ENCODE data around the gene TMX2.
A peak's percentile ranks its signal among the peaks of the same experiment; 100 is the strongest.

Gene TMX2

GRCh38 chr11:57762235-57762861, 50.0 kb downstream of the TMX2 start:
- peak overlapping the region; percentile 93 for H3K27ac ChIP-seq

GRCh38 chr11:57763568-57763967, 51.2 kb downstream of the TMX2 start:
- H3K27ac ChIP-seq: peak overlapping the region; percentile 93
- DNase-seq (ENCODE audit: low read depth, low spot score): no peak

More at GRCh38 chr11:57762235-57762861, 50.0 kb downstream of the TMX2 start:
- no peak for DNase-seq (ENCODE audit: low read depth, low spot score)

- H3K27ac ChIP-seq: peak overlapping the region; percentile 93
- no peak for DNase-seq (ENCODE audit: low read depth, low spot score)
Observed at GRCh38 chr11:57764021-57764420, 51.6 kb downstream of the TMX2 start.

GRCh38 chr11:57764566-57764965, 52.2 kb downstream of the TMX2 start:
- H3K27ac ChIP-seq: peak overlapping the region; percentile 93
- no peak for DNase-seq (ENCODE audit: low read depth, low spot score)

- peak overlapping the region; percentile 93 for H3K27ac ChIP-seq
- no peak for DNase-seq (ENCODE audit: low read depth, low spot score)
Observed at GRCh38 chr11:57764972-57765371, 52.6 kb downstream of the TMX2 start.

GRCh38 chr11:57770793-57771192, 58.4 kb downstream of the TMX2 start:
- no peak overlapping the region for H3K27ac ChIP-seq
- DNase-seq (ENCODE audit: low read depth, low spot score): no peak

- DNase-seq (ENCODE audit: low read depth, low spot score): no peak
Observed at GRCh38 chr11:57771365-57771764, 59.0 kb downstream of the TMX2 start.

GRCh38 chr11:57772562-57772961, 60.2 kb downstream of the TMX2 start:
- DNase-seq (ENCODE audit: low read depth, low spot score): no peak
- peak overlapping the region; percentile 31 for H3K27ac ChIP-seq

More at GRCh38 chr11:57771365-57771764, 59.0 kb downstream of the TMX2 start:
- no peak overlapping the region for H3K27ac ChIP-seq

GRCh38 chr11:57773026-57773598, 60.7 kb downstream of the TMX2 start:
- peak overlapping the region; percentile 31 for H3K27ac ChIP-seq
- no peak for DNase-seq (ENCODE audit: low read depth, low spot score)

GRCh38 chr11:57775491-57775890, 63.1 kb downstream of the TMX2 start:
- no peak for DNase-seq (ENCODE audit: low read depth, low spot score)
- peak overlapping the region; percentile 84 for H3K27ac ChIP-seq

- DNase-seq (ENCODE audit: low read depth, low spot score): no peak
- H3K27ac ChIP-seq: peak overlapping the region; percentile 84
Observed at GRCh38 chr11:57776031-57776521, 63.7 kb downstream of the TMX2 start.

- peak overlapping the region; percentile 84 for H3K27ac ChIP-seq
- DNase-seq (ENCODE audit: low read depth, low spot score): no peak
Observed at GRCh38 chr11:57776577-57777210, 64.3 kb downstream of the TMX2 start.

- H3K27ac ChIP-seq: peak overlapping the region; percentile 84
- no peak for DNase-seq (ENCODE audit: low read depth, low spot score)
Observed at GRCh38 chr11:57777969-57778317, 65.5 kb downstream of the TMX2 start.

GRCh38 chr11:57778318-57779037, 66.1 kb downstream of the TMX2 start:
- no peak for DNase-seq (ENCODE audit: low read depth, low spot score)
- peak overlapping the region; percentile 84 for H3K27ac ChIP-seq

- H3K27ac ChIP-seq: peak overlapping the region; percentile 84
Observed at GRCh38 chr11:57779276-57779675, 66.9 kb downstream of the TMX2 start.

GRCh38 chr11:57781529-57781943, 69.1 kb downstream of the TMX2 start:
- H3K27ac ChIP-seq: peak overlapping the region; percentile 84
- no peak for DNase-seq (ENCODE audit: low read depth, low spot score)

More at GRCh38 chr11:57779276-57779675, 66.9 kb downstream of the TMX2 start:
- DNase-seq (ENCODE audit: low read depth, low spot score): no peak

GRCh38 chr11:57785072-57785471, 72.7 kb downstream of the TMX2 start:
- DNase-seq (ENCODE audit: low read depth, low spot score): no peak
- peak overlapping the region; percentile 92 for H3K27ac ChIP-seq

GRCh38 chr11:57786436-57786835, 74.0 kb downstream of the TMX2 start:
- H3K27ac ChIP-seq: peak overlapping the region; percentile 92
- DNase-seq (ENCODE audit: low read depth, low spot score): no peak

- DNase-seq (ENCODE audit: low read depth, low spot score): no peak
- peak overlapping the region; percentile 92 for H3K27ac ChIP-seq
Observed at GRCh38 chr11:57787006-57787604, 74.7 kb downstream of the TMX2 start.
